Measurements from ENCODE around the gene GLB1L. TPM values are rescaled to one million over a fixed set of nuclear protein-coding genes. Genes with fewer than 3 reads are reported as not detected.

Gene GLB1L
- total RNA-seq, 2 donors from 2014 or later, result 9.1 to 13.7 TPM

DNA sequence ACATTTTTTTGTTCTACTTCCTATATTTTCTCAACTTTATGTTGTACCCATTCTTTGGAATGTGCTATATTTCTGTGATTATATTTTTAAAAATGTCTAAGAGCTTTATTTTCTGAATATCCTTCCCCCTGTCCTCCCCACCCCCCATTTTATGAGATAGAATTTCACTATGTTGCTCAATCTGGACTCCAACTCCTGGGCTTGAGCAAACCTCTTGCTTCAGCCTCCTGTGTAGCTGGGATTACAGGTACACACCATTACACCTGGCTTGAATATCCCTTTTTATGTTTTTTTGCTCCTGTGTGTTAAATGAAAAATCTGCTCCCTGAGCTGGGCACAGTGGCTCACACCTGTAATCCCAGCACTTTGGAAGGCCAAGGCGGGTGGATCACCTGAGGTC, 47.9 kb downstream of the GLB1L start:
- TF ChIP-seq, protein P1, sequence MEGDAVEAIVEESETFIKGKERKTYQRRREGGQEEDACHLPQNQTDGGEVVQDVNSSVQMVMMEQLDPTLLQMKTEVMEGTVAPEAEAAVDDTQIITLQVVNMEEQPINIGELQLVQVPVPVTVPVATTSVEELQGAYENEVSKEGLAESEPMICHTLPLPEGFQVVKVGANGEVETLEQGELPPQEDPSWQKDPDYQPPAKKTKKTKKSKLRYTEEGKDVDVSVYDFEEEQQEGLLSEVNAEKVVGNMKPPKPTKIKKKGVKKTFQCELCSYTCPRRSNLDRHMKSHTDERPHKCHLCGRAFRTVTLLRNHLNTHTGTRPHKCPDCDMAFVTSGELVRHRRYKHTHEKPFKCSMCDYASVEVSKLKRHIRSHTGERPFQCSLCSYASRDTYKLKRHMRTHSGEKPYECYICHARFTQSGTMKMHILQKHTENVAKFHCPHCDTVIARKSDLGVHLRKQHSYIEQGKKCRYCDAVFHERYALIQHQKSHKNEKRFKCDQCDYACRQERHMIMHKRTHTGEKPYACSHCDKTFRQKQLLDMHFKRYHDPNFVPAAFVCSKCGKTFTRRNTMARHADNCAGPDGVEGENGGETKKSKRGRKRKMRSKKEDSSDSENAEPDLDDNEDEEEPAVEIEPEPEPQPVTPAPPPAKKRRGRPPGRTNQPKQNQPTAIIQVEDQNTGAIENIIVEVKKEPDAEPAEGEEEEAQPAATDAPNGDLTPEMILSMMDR (IDR thresholded peaks at IDR 0.05), result no peak
- H3K4me1 ChIP-seq (ENCODE audit: control insufficient read depth in 1 of 2, low read depth in 2 of 2), result no peaks in the 10 kb centered on the region
- no peak overlapping the region for H3K4me3 ChIP-seq
- H3K27ac ChIP-seq, result no peak overlapping the region
- no peaks in the 10 kb centered on the region for H3K27me3 ChIP-seq (replicated peaks; ENCODE audit: insufficient read depth)
- DNase-seq (ENCODE audit: low spot score) (no peak), ATAC-seq (ENCODE audit: insufficient number of reproducible peaks, low FRiP score, low read depth) (no peak)
- no peaks in the 10 kb centered on the region for H3K9me3 ChIP-seq
- H3K36me3 ChIP-seq, result no peaks in the 10 kb centered on the region

DNA sequence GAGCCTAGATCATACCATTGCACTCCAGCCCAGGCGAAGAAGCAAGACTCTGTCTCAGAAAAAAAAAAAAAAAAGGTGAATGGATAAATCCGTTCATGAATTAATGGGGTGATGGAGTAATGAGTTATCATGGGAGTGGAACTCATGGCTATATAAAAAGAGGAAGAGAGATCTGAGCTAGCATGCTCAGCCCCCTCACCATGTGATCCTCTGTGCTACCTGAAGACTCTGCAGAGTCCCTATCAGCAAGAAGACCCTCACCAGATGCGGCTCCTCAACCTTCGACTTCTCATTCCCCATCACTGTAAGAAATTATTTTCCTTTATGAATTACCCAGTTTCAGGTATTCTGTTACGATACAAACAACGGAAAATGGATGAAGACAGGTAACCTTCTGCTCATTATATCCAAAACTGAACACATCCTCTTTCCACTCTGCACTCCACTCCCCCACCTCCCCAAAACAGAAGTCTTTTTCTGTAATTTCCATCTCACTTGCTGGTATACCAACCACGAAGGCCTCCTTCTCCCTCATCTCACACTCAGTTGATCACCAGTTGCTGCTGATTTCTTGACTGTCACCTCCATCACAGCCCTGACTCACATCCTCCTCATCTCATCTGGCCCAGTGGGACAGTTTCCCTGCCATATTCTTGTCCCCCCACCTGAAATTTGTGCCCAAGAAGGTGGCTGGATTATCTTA, 58.3 kb downstream of the GLB1L start:
- Histone ChIP-seq H3K27me3 (replicated peaks; ENCODE audit: insufficient read depth) (no peaks in the 10 kb centered on the region), H3K4me3 (no peak overlapping the region), H3K4me1 (ENCODE audit: control insufficient read depth in 1 of 2, low read depth in 2 of 2) (no peaks in the 10 kb centered on the region), H3K36me3 (peaks cover 20% of the 10 kb centered on the region), H3K9me3 (no peaks in the 10 kb centered on the region), H3K27ac (no peak overlapping the region)
- ATAC-seq (ENCODE audit: insufficient number of reproducible peaks, low FRiP score, low read depth) (no peak), DNase-seq (ENCODE audit: low spot score) (no peak)
- TF ChIP-seq, protein P1 (IDR thresholded peaks at IDR 0.05), result no peak

Other genes starting within 250 kb of the GLB1L start
- gene CFAP65, start 203.9 kb downstream of the GLB1L start, total RNA-seq, result not detected
- gene IHH, start 184.5 kb downstream of the GLB1L start, total RNA-seq, result 1 to 10 TPM in 1 of 2 donors, not detected in 1; 1.6 TPM
- gene NHEJ1, start 84.6 kb downstream of the GLB1L start, total RNA-seq, result 10 to 100 TPM; 10.3 to 14.5 TPM
- gene SLC23A3, start 75.4 kb downstream of the GLB1L start, total RNA-seq, result 1 to 10 TPM; 1.4 to 3.4 TPM
- gene CNPPD1, start 68.5 kb downstream of the GLB1L start, total RNA-seq, result 10 to 100 TPM; 31.9 to 51.0 TPM
- gene RETREG2, start 67.2 kb downstream of the GLB1L start, total RNA-seq, result 10 to 100 TPM; 43.8 to 58.6 TPM
- 10 to 100 TPM; 21.7 to 83.8 TPM for gene ZFAND2B, start 38.7 kb downstream of the GLB1L start, total RNA-seq
- gene ABCB6, start 26.5 kb downstream of the GLB1L start, total RNA-seq, result 10 to 100 TPM; 12.7 to 26.0 TPM
- 10 to 100 TPM; 39.4 to 60.4 TPM for gene ATG9A, start 15.8 kb downstream of the GLB1L start, total RNA-seq
- gene ANKZF1, start 15.6 kb downstream of the GLB1L start, total RNA-seq, result 10 to 100 TPM; 69.7 to 72.6 TPM
- 10 to 100 TPM; 10.7 to 11.7 TPM for gene STK16, start within 50 bp of the GLB1L start, total RNA-seq
- gene TUBA4B, start 7.8 kb upstream of the GLB1L start, total RNA-seq, result not detected
- gene TUBA4A, start 8.5 kb upstream of the GLB1L start, total RNA-seq, result 10 to 100 TPM; 20.4 to 84.6 TPM
- 10 to 100 TPM; 56.9 to 61.2 TPM for gene DNAJB2, start 33.9 kb upstream of the GLB1L start, total RNA-seq
- not detected for gene PTPRN, start 64.0 kb upstream of the GLB1L start, total RNA-seq
- not detected for gene RESP18, start 87.3 kb upstream of the GLB1L start, total RNA-seq
- 10 to 100 TPM; 42.7 to 51.2 TPM for gene DNPEP, start 142.5 kb upstream of the GLB1L start, total RNA-seq
- gene DES, start 172.9 kb upstream of the GLB1L start, total RNA-seq, result 100 to 1,000 TPM; 146 to 302 TPM
- gene SPEG, start 189.4 kb upstream of the GLB1L start, total RNA-seq, result 100 to 1,000 TPM; 426 to 455 TPM

All from thoracic aorta (tissue), 2 donors.